ENCODE measurements around the gene SYN1.
A peak's percentile ranks its signal among the peaks of the same experiment; 100 is the strongest.
"Not testable (repeated sequence)": the region's sequence is repeated elsewhere in the genome, so short reads cannot be mapped to it uniquely, and the experiment has no call there.

Gene SYN1

GRCh38 chrX:47608130-47608810, 11.4 kb downstream of the SYN1 start:
- Histone ChIP-seq H3K27ac (no peak overlapping the region), H3K4me3 (no peak overlapping the region)

- H3K4me3 ChIP-seq: no peak overlapping the region
Measured at GRCh38 chrX:47607091-47607490, 12.6 kb downstream of the SYN1 start.

DNA sequence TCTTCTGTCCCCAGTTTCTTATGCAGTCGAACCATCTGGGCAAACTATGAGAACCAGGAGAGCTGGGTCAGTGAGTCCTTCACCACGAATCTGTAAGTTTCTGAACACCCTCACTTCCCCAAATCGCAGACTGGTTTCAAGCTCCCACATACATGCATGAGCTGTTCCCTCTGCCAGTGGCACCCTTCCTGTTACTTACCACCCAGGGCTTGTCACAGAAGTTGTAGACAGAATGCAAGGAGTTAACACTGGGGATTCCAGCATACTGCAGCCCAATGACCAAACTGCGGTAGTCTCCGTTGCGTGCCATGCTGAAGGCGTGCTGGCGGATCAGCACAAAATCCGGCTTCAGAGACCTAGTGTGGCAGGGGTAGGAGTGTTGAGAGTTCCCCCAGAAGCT, 14.6 kb downstream of the SYN1 start:
- no peak overlapping the region for H3K4me3 ChIP-seq
- H3K27ac ChIP-seq: no peak overlapping the region

More at GRCh38 chrX:47607091-47607490, 12.6 kb downstream of the SYN1 start:
- no peak overlapping the region for H3K27ac ChIP-seq

DNA sequence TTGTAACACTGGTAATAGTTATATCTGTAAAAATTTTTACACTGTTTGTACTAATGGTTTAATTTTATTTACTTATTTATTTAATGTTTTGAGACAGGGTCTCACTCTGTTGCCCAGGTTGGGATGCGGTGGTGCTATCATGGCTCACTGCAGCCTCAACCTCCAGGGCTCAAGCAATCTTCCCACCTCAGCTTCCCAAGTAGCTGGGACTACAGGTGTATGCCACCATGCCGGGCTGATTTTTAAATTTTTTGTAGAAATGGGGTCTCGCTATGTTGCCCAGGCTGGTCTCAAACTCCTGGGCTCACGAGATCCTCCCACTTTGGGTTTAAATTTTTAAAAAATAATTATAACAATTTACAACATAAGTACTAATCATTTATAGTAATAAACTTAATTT, 16.5 kb downstream of the SYN1 start:
- not testable (repeated sequence) for H3K4me3 ChIP-seq, H3K27ac ChIP-seq

- H3K4me3 ChIP-seq: no peak overlapping the region
- H3K27ac ChIP-seq: no peak overlapping the region
Measured at GRCh38 chrX:47597222-47597621, 22.4 kb downstream of the SYN1 start.

- Histone ChIP-seq H3K4me3 (no peak overlapping the region), H3K27ac (no peak overlapping the region)
Measured at GRCh38 chrX:47596256-47596655, 23.4 kb downstream of the SYN1 start.

DNA sequence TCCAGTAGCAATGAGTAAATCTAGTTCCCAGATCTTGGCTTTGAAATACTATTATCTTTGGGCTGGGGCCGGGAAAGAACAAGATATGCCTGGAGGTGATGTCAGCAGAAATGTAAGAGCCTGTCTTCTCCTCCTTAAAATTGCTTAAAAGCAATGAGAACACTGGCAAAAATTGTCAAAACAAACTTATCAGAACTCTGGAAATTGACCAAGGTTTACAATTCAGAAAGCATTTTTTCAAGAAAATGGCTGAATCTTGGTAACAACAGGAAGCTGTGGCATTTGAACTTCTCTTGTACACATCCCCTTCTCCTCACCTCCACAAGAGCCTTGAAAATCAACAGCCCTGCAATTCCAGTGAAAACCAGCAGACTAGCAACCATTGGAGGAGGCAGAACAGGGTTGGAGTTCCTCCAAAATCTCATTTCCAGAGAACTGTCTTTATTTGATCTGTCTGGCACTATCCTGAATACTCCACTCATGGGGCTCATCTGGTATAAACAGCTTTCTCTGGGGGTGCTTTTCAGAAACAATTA, 23.9 kb downstream of the SYN1 start:
- Histone ChIP-seq H3K27ac (no peak overlapping the region), H3K4me3 (no peak overlapping the region)

DNA sequence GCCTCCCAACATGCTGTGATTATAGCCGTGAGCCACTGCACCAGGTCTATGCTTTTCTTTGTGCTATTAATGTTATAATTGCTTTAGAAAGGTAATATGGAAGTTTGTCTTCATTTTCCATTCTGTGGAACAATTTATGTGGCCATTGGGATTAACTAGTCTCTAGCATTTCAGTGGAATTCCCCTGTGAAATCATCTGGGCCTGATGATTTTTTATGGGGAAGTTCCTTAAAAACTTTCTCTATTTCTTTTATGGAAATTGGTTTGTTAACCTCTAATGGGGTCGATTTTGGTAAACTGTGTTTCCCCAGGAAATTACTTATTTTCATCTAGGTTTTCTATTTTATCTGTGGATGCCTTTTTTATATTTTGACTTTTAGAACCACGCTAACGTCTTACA, 26.1 kb downstream of the SYN1 start:
- Histone ChIP-seq H3K27ac (no peak overlapping the region), H3K4me3 (no peak overlapping the region)

DNA sequence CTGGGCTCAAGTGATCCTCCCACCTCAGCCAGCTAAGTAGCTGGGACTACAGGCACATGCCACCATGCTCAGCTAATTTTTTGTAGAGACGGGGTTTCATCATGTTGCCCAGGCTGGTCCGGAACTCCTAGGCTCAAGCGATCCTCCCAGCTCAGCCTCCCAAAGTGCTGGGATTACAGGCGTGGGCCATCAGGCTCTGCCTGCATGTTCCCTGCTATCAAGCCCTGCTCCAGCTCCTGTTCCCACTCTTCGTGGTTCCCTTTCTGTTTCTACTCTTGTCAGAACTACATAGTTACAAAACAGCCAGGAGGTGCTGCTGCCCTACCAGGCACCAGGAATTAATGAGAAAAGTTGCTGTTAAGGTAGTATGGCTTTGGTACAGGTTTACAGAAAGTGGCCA, 28.7 kb downstream of the SYN1 start:
- no peak overlapping the region for H3K4me3 ChIP-seq
- H3K27ac ChIP-seq: no peak overlapping the region

DNA sequence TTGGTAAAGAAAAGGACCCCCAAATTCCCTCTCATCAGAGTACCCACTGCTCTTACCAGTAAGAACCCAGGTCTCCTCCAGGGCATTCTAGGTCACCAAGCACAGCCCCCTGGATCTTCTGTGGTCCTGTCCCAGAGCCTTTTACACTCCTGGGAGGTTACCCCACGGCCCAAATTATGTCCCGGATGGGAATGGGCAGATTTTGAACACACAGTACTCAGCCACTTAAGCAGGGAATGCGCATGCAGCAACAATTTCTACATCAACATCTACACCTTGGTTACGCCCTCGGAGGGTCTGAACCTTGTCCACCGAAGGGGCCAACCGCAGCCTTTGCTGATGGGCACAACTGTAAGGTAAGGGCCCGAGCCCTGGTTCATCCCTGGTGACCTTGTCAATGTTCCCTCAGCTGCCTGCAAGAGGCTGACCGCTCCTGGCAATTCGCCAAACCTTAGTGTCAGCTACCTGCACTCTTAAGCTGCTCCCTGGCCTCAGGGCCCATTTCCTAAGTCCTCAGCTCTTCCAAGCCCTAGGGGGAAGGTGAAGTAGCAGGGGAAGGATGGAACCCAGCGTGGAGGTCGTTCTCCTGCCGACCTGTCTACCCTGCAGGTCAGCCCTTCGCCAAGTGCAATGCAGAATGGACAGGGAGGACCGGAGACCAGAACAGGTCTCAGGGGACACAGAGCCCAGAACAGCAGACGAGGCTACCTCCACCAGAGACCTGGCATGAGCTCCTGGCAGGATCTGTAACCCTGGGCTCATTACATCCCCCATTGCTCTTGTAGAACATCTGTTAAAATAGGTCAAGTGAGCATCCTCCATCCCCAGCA, 31.5 kb downstream of the SYN1 start:
- no peak overlapping the region for H3K4me3 ChIP-seq
- H3K27ac ChIP-seq: no peak overlapping the region

- H3K27ac ChIP-seq: no peak overlapping the region
- H3K4me3 ChIP-seq: no peak overlapping the region
Measured at GRCh38 chrX:47587091-47587891, 32.4 kb downstream of the SYN1 start.

DNA sequence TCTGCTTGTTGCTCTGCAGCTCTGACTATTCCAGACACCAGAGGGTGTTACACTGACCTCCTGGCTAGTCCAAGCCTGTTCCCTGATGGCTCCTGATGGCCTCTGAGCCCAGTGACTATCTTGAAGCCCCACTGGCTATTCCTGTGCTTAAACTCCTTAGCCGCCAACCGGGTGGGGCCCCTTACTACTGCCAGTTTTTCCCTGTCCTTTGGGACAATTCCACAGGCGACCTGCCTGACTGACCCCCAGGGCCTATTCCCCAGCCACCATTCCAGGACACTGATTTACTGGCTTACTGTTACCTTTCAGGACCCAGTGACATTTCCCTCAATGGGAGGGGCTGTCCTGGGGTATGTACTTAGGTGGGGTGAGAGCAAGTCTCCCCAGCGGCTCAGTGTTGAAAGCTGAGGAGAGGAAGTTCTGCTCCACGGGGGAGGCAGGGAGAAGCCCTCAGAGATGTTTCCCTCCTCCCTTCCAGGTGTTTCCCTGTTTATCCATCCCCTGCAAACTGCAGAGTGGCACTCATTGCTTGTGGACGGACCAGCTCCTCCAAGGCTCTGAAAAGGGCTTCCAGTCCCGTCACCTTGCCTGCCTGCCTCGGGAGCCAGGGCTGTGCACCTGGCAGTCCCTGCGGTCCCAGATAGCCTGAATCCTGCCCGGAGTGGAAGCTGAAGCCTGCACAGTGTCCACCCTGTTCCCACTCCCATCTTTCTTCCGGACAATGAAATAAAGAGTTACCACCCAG, 33.4 kb downstream of the SYN1 start:
- Histone ChIP-seq H3K4me3 (no peak overlapping the region), H3K27ac (no peak overlapping the region)

DNA sequence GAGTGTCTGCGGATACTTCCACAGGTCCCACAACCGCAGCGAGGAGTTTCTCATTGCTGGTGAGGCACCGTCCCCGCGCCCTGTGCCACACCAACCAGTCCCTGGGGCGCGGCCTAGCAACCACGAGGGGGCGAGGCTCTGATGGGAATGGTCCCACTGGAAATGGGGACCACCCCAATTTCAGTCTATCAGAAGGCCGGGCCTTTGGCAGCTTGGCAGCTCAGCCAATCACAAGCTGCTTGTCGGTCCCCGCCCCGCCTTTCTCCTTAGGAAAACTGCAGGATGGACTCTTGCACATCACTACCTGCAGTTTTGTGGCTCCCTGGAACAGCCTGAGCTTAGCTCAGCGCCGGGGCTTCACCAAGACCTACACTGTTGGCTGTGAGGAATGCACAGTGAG, 34.4 kb downstream of the SYN1 start:
- Histone ChIP-seq H3K4me3 (no peak overlapping the region), H3K27ac (no peak overlapping the region)

GRCh38 chrX:47584714-47585113, 34.9 kb downstream of the SYN1 start:
- peak overlapping the region in 1 of 21 experiments; percentile 86 for H3K27ac ChIP-seq
- no peak overlapping the region for H3K4me3 ChIP-seq

GRCh38 chrX:47583240-47583861, 36.3 kb downstream of the SYN1 start:
- H3K27ac ChIP-seq: peak overlapping the region in 14 of 21 experiments; percentile 56 to 87 (median 82)
- peak overlapping the region in 5 of 7 experiments; percentile 17 to 43 (median 38) for H3K4me3 ChIP-seq

GRCh38 chrX:47581731-47582647, 37.7 kb downstream of the SYN1 start, which contains the start of gene TIMP1:
Gene TIMP1, plus strand, starts transcription at chrX:47582436. Its CDS starts 980 bp downstream, at chrX:47583416.
- H3K4me3 ChIP-seq: peak within 1 kb of the TSS; percentile 15 to 43 (median 36)

DNA sequence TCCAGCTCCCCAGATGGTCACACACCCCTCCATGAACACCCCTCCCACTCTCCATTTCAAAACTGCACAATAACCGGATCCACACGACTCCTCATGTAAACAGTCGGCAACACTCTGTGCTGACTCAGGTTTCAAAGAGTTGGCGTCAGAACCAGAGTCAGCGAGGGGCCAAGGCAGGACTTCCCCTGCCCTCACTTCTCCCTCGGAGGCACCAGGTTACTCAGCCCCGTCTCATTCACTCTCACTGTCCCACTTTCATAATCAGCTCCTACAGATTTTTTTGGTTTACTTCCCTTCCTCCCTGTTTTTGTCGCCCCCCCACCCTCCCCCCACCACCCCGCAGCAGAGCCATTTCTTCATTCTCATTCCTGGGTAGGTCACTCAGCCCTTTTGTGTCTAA, 40.1 kb downstream of the SYN1 start:
- H3K4me3 ChIP-seq: no peak overlapping the region
- H3K27ac ChIP-seq: no peak overlapping the region

More at GRCh38 chrX:47581731-47582647, 37.7 kb downstream of the SYN1 start, which contains the start of gene TIMP1:
- H3K27ac ChIP-seq: peak within 1 kb of the TSS in 20 of 21 experiments; percentile 2 to 87 (median 78)

- H3K4me3 ChIP-seq: no peak overlapping the region
- no peak overlapping the region for H3K27ac ChIP-seq
Measured at GRCh38 chrX:47578692-47579091, 41.0 kb downstream of the SYN1 start.

Measured in skin epidermis (tissue), 12 donors.